Measurements from ENCODE around the gene SHISA4.
"Not testable (repeated sequence)": the region's sequence is repeated elsewhere in the genome, so short reads cannot be mapped to it uniquely, and the experiment has no call there.

Gene SHISA4

GRCh38 chr1:201899683-201900429 is 11.2 kb downstream of the SHISA4 start:
- DNase-seq: no peak

- DNase-seq: no peak
These were observed 11.8 kb downstream of the SHISA4 start for GRCh38 chr1:201900476-201900875.

GRCh38 chr1:201901036-201901435 is 12.3 kb downstream of the SHISA4 start:
- not testable (repeated sequence) for DNase-seq

- DNase-seq: no peak
These were observed 13.5 kb downstream of the SHISA4 start for GRCh38 chr1:201902198-201902597.

GRCh38 chr1:201903135-201903534 is 14.4 kb downstream of the SHISA4 start:
- DNase-seq: no peak

- no peak for DNase-seq
These were observed 15.9 kb downstream of the SHISA4 start for GRCh38 chr1:201904579-201904978.

- DNase-seq: no peak
These were observed 16.7 kb downstream of the SHISA4 start for GRCh38 chr1:201905234-201905890.

GRCh38 chr1:201906336-201906735 is 17.6 kb downstream of the SHISA4 start:
- no peak for DNase-seq

GRCh38 chr1:201907621-201908020 is 18.9 kb downstream of the SHISA4 start:
- DNase-seq: no peak

- DNase-seq: no peak
These were observed 23.3 kb downstream of the SHISA4 start for GRCh38 chr1:201911826-201912571.

- DNase-seq: no peak
These were observed 24.1 kb downstream of the SHISA4 start for GRCh38 chr1:201912832-201913231.

- no peak for DNase-seq
These were observed 25.9 kb downstream of the SHISA4 start for GRCh38 chr1:201914456-201915235.

GRCh38 chr1:201916649-201917249 is 28.1 kb downstream of the SHISA4 start:
- no peak for DNase-seq

- DNase-seq: no peak
These were observed 28.8 kb downstream of the SHISA4 start for GRCh38 chr1:201917362-201918033.

- no peak for DNase-seq
These were observed 29.6 kb downstream of the SHISA4 start for GRCh38 chr1:201918343-201918742.

GRCh38 chr1:201921952-201922558 is 33.4 kb downstream of the SHISA4 start:
- no peak for DNase-seq

GRCh38 chr1:201925301-201925567 is 36.5 kb downstream of the SHISA4 start:
- DNase-seq: no peak

- DNase-seq: no peak
These were observed 37.4 kb downstream of the SHISA4 start for GRCh38 chr1:201925981-201926645.

- no peak for DNase-seq
These were observed 39.6 kb downstream of the SHISA4 start for GRCh38 chr1:201928266-201928665.

- no peak for DNase-seq
These were observed 41.4 kb downstream of the SHISA4 start for GRCh38 chr1:201930137-201930536.

- no peak for DNase-seq
These were observed 42.1 kb downstream of the SHISA4 start for GRCh38 chr1:201930803-201931202.

All from NCI-H1930 (cell line).